ENCODE measurements around the gene GABRA4.

GABRA4 gene

GRCh38 chr4:46993075-46994006 is at the start of gene GABRA4:
TSS of gene GABRA4 (minus strand) at chr4:46993581. CDS start at chr4:46993424, 157 bp downstream.
- DNase-seq (ENCODE audit: low read depth), result no peak

- no peak for DNase-seq (ENCODE audit: low read depth)
Observed at GRCh38 chr4:47040828-47041227, 47.4 kb upstream of the GABRA4 start.

- no peak for DNase-seq (ENCODE audit: low read depth)
Observed at GRCh38 chr4:47038263-47038662, 44.9 kb upstream of the GABRA4 start.

GRCh38 chr4:47032405-47033106 is 39.2 kb upstream of the GABRA4 start:
- DNase-seq (ENCODE audit: low read depth), result no peak

- no peak for DNase-seq (ENCODE audit: low read depth)
Observed at GRCh38 chr4:47031751-47032404, 38.5 kb upstream of the GABRA4 start.

- no peak for DNase-seq (ENCODE audit: low read depth)
Observed at GRCh38 chr4:47031011-47031678, 37.8 kb upstream of the GABRA4 start, which contains the start of gene GABRB1. TSS of gene GABRB1 (plus strand) at chr4:47031567.

- DNase-seq (ENCODE audit: low read depth), result no peak
Observed at GRCh38 chr4:47017494-47017893, 24.1 kb upstream of the GABRA4 start.

GRCh38 chr4:47017081-47017480 is 23.7 kb upstream of the GABRA4 start:
- no peak for DNase-seq (ENCODE audit: low read depth)

- no peak for DNase-seq (ENCODE audit: low read depth)
Observed at GRCh38 chr4:47013373-47013772, 20.0 kb upstream of the GABRA4 start.

GRCh38 chr4:47012676-47013075 is 19.3 kb upstream of the GABRA4 start:
- no peak for DNase-seq (ENCODE audit: low read depth)

GRCh38 chr4:47010912-47011446 is 17.6 kb upstream of the GABRA4 start:
- DNase-seq (ENCODE audit: low read depth), result no peak

- no peak for DNase-seq (ENCODE audit: low read depth)
Observed at GRCh38 chr4:47010347-47010911, 17.0 kb upstream of the GABRA4 start.

GRCh38 chr4:47002580-47002979 is 9.2 kb upstream of the GABRA4 start:
- no peak for DNase-seq (ENCODE audit: low read depth)

GRCh38 chr4:47000406-47000805 is 7.0 kb upstream of the GABRA4 start:
- no peak for DNase-seq (ENCODE audit: low read depth)

- no peak for DNase-seq (ENCODE audit: low read depth)
Observed at GRCh38 chr4:46999566-46999965, 6.2 kb upstream of the GABRA4 start.

- DNase-seq (ENCODE audit: low read depth), result no peak
Observed at GRCh38 chr4:46994007-46994405, 625 bp upstream of the GABRA4 start.

GRCh38 chr4:46992338-46992737 is 1.0 kb downstream of the GABRA4 start:
- no peak for DNase-seq (ENCODE audit: low read depth)

GRCh38 chr4:46986922-46987638 is 6.3 kb downstream of the GABRA4 start:
- DNase-seq (ENCODE audit: low read depth), result no peak

GRCh38 chr4:46984781-46985180 is 8.6 kb downstream of the GABRA4 start:
- DNase-seq (ENCODE audit: low read depth), result no peak

GRCh38 chr4:46980851-46981250 is 12.5 kb downstream of the GABRA4 start:
- no peak for DNase-seq (ENCODE audit: low read depth)

- DNase-seq (ENCODE audit: low read depth), result no peak
Observed at GRCh38 chr4:46979726-46980125, 13.7 kb downstream of the GABRA4 start.
